ENCODE data around the gene WWOX. TPM values are rescaled to one million over a fixed set of nuclear protein-coding genes. Genes with fewer than 3 reads are reported as not detected.

Gene WWOX
- total RNA-seq, 6 donors from 2014 or later = 18.7 to 167 (median 31.0) TPM

GRCh38 chr16:78538292-78538691, 438.8 kb downstream of the WWOX start:
- Histone ChIP-seq H3K27me3 (no peaks in the 10 kb centered on the region), H3K4me3 (no peak overlapping the region), H3K4me1 (no peaks in the 10 kb centered on the region), H3K27ac (no peak overlapping the region), H3K36me3 (no peaks in the 10 kb centered on the region), H3K9me3 (no peaks in the 10 kb centered on the region)
- TF ChIP-seq CTCF (IDR thresholded peaks at IDR 0.05) (no peak), EP300 (IDR thresholded peaks at IDR 0.05) (no peak), POLR2AphosphoS5 (IDR thresholded peaks at IDR 0.05) (no peak), POLR2A (IDR thresholded peaks at IDR 0.05) (no peak)
- ATAC-seq (ENCODE audit: low FRiP score in 2 of 2) = no peak
- DNase-seq = no peak
- 73 to 92% methylated on average over 9 of the region's 9 CpGs for WGBS, 2 donors

GRCh38 chr16:78538919-78539318, 439.5 kb downstream of the WWOX start:
- ATAC-seq (ENCODE audit: low FRiP score in 2 of 2) (no peak), DNase-seq (no peak)
- WGBS, 2 donors = 76 to 80% methylated on average over 3 of the region's 3 CpGs
- TF ChIP-seq CTCF (IDR thresholded peaks at IDR 0.05) (no peak), POLR2A (IDR thresholded peaks at IDR 0.05) (no peak), EP300 (IDR thresholded peaks at IDR 0.05) (no peak), POLR2AphosphoS5 (IDR thresholded peaks at IDR 0.05) (no peak)
- no peaks in the 10 kb centered on the region for H3K36me3 ChIP-seq
- no peaks in the 10 kb centered on the region for H3K4me1 ChIP-seq
- H3K27ac ChIP-seq = no peak overlapping the region
- H3K27me3 ChIP-seq = no peaks in the 10 kb centered on the region
- no peaks in the 10 kb centered on the region for H3K9me3 ChIP-seq
- H3K4me3 ChIP-seq = no peak overlapping the region

- Histone ChIP-seq H3K36me3 (no peaks in the 10 kb centered on the region), H3K4me1 (no peaks in the 10 kb centered on the region), H3K27ac (no peak overlapping the region), H3K4me3 (no peak overlapping the region), H3K9me3 (no peaks in the 10 kb centered on the region), H3K27me3 (no peaks in the 10 kb centered on the region)
- ATAC-seq (ENCODE audit: low FRiP score in 2 of 2) (no peak), DNase-seq (no peak)
- WGBS, 2 donors = 90 to 91% methylated on average over 7 of the region's 7 CpGs
- TF ChIP-seq POLR2AphosphoS5 (IDR thresholded peaks at IDR 0.05) = no peak
- TF ChIP-seq CTCF (IDR thresholded peaks at IDR 0.05) = no peak
- TF ChIP-seq POLR2A (IDR thresholded peaks at IDR 0.05) = no peak
- no peak for TF ChIP-seq EP300 (IDR thresholded peaks at IDR 0.05)
These were observed 443.0 kb downstream of the WWOX start for GRCh38 chr16:78542419-78542818.

- Histone ChIP-seq H3K4me1 (no peaks in the 10 kb centered on the region), H3K27ac (no peak overlapping the region), H3K4me3 (no peak overlapping the region), H3K36me3 (no peaks in the 10 kb centered on the region), H3K9me3 (no peaks in the 10 kb centered on the region), H3K27me3 (no peaks in the 10 kb centered on the region)
- 85 to 88% methylated on average over 7 of the region's 7 CpGs for WGBS, 2 donors
- ATAC-seq (ENCODE audit: low FRiP score in 2 of 2) = no peak
- TF ChIP-seq POLR2A (IDR thresholded peaks at IDR 0.05) (no peak), POLR2AphosphoS5 (IDR thresholded peaks at IDR 0.05) (no peak), CTCF (IDR thresholded peaks at IDR 0.05) (no peak), EP300 (IDR thresholded peaks at IDR 0.05) (no peak)
- no peak for DNase-seq
These were observed 443.6 kb downstream of the WWOX start for GRCh38 chr16:78543023-78543422.

- ATAC-seq (ENCODE audit: low FRiP score in 2 of 2) (no peak), DNase-seq (no peak)
- H3K27ac ChIP-seq = no peak overlapping the region
- H3K4me1 ChIP-seq = peaks cover 0 to 11% (median 2%) of the 10 kb centered on the region in 4 donors
- H3K9me3 ChIP-seq = no peaks in the 10 kb centered on the region
- no peak for TF ChIP-seq POLR2A (IDR thresholded peaks at IDR 0.05)
- TF ChIP-seq EP300 (IDR thresholded peaks at IDR 0.05) = no peak
- no peak for TF ChIP-seq CTCF (IDR thresholded peaks at IDR 0.05)
- TF ChIP-seq POLR2AphosphoS5 (IDR thresholded peaks at IDR 0.05) = no peak
- no peak overlapping the region for H3K4me3 ChIP-seq
- no peaks in the 10 kb centered on the region for H3K36me3 ChIP-seq
- 79 to 88% methylated on average over 6 of the region's 6 CpGs for WGBS, 2 donors
- no peaks in the 10 kb centered on the region for H3K27me3 ChIP-seq
These were observed 449.9 kb downstream of the WWOX start for GRCh38 chr16:78549366-78549765.
